Hypothalamus (tissue), 51 donors: ENCODE data around the gene DISC1.
"Not testable (repeated sequence)": the region's sequence is repeated elsewhere in the genome, so short reads cannot be mapped to it uniquely, and the experiment has no call there.

Source experiments
- DNase-seq, 51 donors: peaks; one replicate each; lab custom pipeline; 2025; lab: John Stamatoyannopoulos, UW

The DISC1 gene

GRCh38 chr1:231666937-231667608 is 40.5 kb downstream of the DISC1 start:
- DNase-seq, result no peak

DNA sequence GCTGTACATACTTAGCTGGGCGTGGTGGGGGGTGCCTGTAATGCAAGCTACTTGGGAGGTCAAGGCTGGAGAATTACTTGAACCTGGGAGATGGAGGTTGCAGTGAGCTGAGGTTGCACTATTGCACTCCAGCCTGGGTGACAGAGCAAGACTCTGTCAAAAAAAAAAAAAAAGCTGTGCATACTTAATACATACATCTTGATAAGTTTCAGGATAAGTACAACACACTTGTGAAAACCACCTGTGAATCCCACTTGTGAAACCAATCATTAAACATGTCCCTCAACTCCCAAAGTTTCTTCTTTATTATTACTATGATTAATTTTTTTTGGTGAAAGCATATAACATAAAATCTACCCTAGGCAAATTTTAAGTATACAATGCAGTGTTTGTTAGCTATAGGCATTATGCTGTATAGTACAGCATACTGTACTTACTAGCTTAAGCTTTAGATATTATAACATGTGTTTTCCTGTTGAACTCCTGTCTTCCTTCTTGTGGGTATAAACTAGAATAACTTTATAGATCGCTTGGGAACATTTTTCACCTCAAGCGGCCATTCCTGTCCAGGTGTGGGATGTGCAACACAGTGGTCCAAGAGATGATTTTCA is 41.4 kb downstream of the DISC1 start:
- DNase-seq, result no peak

DNA sequence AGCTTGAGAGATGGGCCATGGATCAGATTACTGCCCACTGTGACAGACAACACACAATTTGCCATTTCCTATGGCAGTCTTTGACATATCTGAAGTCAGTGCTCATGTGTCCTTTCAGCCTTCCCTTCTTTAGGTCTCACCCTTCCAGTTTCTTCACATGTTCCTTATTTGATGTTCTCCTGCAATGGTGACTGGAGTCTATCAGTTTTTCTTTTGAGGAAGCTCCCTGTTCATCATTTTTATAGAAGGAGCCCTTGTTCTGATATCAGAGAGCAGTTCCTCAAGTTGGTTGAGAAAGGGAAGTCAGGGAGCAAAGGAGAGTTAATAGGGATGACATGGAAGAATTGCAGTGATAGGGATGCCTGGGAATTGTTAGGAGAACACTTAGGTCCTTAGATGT is 42.2 kb downstream of the DISC1 start:
- DNase-seq, result no peak

DNA sequence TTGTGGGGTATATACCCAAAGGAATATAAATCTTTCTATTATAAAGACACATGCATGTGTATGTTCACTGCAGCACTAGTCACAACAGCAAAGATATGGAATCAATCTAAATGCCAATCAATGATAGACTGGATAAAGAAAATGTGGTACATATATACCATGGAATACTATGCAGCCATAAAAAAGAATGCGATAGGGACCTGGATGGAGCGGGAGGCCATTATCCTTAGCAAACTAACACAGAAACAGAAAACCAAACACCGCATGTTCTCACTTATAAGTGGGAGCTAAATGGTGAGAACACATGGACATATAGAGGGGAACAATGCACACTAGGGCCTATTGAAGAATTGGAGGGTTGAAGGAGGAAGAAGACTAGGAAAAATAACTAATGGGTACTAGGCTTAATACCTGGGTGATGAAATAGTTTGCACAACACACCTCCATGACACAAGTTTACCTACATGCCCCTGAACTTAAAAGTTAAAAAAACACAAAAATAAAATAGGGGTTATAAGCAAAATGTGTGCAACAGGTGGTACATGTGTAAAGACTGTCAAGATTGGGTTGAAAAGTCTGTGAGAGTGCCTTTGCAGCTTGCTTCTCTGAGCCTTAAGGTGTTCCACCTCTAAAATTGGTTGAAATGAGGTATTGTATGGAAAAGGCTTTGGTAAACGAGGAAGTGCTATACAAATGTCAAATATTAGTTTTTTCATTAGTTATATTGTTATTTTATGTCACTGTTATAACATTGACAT is 43.5 kb downstream of the DISC1 start:
- not testable (repeated sequence) for DNase-seq

DNA sequence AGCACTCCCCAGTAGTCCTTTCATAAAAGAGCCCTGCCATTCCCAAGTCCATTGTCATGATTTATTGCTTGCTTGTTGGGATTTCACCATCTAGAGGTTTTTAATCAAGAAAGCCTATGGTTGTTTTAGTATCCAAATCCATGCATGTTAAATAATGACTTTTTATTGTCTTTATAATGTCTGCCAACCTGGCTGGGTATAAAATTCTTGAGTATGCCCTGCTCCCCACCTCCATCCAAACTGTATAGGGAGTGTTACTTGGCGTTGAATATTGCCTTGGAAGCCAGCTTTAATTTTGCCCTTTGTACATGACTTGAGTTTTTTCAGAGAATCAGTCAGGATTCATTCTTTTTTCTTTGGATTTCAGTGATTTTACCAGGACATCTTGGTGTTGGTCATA is 44.2 kb downstream of the DISC1 start:
- DNase-seq, result no peak

GRCh38 chr1:231674575-231674974 is 48.0 kb downstream of the DISC1 start:
- DNase-seq, result no peak

DNA sequence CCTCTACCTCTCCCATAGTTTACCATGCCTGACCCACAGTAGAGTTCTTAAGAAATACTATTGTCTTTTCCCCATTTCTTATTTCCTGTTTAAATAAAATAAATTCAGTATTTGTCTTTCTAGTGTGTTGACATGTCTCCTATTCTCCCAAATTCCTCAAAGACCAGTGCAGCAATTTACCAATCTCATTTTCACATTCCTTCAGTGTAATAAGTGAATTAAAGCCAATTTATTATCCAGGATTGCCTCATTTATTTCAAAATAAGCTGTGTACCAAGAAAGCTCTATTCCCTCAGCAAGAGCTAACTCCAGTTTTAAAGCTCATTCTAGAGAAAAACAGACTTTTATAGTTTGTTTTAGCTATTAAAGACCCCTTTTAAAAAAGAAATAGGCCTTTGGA is 49.9 kb downstream of the DISC1 start:
- no peak for DNase-seq

DNA sequence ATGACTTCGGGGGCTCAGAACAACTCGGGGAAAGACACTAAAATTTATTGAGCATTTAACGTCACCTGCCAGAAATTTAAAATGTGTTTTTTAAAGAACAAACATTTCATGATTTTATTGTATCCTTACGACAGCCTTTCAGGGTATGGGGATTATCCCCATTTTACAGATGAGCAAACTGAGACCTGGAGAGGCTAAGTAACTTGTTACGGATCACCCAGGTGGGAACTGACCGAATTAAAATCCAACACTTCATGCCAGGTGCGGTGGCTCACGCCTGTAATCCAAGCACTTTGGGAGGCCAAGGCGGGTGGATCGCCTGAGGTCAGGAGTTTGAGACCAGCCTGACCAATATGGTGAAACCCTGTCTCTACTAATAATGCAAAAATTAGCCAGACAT is 50.9 kb downstream of the DISC1 start:
- no peak for DNase-seq

DNA sequence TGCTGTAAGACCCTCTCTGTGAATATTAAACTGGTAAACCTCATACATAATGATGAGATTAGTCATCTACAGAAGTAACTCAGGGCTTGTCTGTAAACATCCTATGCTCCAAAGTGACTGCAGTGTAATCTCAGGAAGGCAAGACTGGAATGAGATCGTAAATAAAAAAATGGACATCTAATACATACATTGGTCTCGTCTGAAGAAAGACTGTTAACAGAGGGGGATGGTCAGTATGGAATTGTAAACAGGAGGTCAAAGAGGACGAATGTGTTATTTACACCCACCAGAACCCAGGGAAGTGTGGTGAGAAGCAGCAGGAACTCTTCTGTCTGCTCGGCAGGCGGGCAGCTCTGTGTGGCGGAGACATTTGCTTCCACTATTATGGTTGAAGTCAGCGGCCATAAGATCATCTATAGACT is 51.4 kb downstream of the DISC1 start:
- DNase-seq, result no peak

GRCh38 chr1:231679109-231679508 is 52.5 kb downstream of the DISC1 start:
- DNase-seq, result peak in 1 of 51 donors; percentile 5

DNA sequence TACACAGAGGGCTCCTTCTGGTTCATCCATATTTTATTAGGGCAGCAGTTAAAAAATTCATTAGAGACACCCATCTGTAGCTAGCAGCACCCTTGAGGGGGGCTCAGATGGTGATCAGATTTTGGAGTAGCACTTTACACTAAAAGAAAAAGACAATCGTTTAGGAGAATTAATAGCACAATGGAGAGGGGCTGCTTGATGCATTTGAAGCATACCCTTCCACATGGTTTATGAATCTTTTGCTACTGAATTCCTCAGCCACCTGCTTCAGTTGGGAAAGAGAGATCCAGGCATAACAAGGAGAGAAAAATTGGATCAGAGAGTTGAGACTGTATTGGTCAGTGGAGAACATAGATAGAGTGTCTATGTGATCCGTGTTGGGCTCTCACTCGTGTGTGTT is 54.4 kb downstream of the DISC1 start:
- no peak for DNase-seq

GRCh38 chr1:231682779-231683178 is 56.2 kb downstream of the DISC1 start:
- no peak for DNase-seq

- DNase-seq, result no peak
Observed at GRCh38 chr1:231683439-231684165, 57.0 kb downstream of the DISC1 start.

DNA sequence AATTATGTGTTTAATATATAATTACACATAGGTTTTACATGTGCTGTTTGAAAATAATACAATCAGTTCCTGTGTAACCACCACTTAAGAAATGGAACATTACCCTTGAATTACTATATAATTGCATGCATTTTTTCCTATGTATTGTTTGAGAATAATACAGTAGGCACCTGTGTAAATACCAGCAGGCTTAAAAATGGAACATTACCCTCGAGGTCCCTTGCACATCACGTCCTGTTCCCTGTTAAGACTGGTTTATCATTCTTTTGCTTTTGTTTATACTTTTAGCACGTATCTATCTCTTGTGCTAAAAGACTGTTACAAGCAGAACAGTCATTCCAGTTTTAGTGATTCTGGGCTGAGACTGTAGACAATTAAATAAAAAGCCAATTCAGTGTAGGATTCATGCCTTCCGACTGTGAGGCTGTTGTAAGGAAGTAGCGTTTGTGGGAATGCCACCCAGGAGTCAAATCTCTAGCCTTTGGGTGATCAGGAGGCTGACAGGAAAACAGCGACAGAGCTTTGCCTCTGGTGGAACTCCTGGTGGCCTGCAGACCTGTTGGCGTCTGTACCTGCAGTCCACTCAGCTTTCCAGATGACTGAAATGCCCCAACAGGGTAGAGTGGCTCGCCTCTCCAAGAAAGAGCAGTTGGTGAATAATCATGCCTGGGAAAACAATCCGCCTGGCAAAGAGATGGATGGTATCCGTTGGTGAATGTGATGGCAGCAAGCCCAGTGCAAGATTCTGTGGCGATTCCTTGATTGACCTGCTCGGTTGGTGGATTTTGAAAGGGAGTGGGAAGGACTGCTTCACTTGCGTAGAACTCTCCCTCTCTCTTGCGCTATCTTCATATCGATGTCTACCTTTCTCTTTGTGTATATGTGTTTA is 58.0 kb downstream of the DISC1 start:
- peak in 2 of 51 donors; percentile 4 to 13 for DNase-seq

- DNase-seq, result no peak
Observed at GRCh38 chr1:231686384-231686783, 59.8 kb downstream of the DISC1 start.

DNA sequence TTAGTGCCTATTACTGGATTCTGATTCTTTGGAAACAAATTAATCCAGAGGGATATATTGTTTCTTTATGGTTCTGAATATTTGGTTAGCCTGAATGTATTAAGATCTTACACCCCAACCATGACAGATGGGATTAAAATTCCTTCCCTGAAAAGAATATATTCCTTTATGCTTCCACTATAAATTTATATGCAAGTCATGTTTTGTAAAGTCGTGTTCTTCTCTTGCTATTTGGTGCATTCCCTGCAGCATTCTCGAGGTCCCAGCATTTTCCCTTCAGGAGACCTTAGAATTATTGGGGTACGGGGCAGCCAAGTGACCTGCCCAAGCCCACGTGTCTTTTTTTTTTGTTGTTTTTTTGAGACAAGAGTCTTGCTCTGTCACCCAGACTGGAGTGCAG is 62.4 kb downstream of the DISC1 start:
- DNase-seq, result no peak

- DNase-seq, result no peak
Observed at GRCh38 chr1:231690059-231690458, 63.5 kb downstream of the DISC1 start.

DNA sequence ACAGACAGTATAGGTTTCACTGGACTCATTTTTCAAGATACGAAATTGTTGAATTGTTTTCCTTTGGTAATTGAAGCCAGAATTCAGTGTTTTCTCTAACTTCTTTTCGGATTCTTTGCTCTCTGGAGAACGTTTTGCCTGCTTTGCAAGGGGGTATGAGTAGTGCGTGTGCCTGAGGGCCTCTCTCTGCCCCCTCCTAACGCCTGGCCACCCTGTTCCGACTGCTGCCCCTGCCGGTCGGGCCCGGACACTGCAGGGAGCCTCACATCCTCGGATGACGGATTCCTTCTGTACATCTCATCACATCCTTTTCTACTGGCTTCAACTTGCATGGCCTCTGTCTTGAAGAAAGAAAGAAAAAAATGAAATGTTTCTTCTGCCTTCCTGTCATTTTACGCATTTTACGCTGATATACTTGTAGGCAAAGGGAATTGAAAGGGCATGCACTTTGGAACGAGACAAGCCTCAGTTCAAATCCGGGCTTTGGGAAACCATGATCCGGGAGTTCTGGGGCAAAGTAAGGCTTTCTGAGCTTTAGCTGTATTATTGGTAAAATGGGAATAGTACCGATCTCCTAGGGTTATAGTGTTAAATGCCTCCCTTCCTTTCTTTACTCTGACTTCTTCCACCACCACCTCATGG is 65.1 kb downstream of the DISC1 start:
- peak in 21 of 51 donors; percentile 7 to 65 (median 22) for DNase-seq

DNA sequence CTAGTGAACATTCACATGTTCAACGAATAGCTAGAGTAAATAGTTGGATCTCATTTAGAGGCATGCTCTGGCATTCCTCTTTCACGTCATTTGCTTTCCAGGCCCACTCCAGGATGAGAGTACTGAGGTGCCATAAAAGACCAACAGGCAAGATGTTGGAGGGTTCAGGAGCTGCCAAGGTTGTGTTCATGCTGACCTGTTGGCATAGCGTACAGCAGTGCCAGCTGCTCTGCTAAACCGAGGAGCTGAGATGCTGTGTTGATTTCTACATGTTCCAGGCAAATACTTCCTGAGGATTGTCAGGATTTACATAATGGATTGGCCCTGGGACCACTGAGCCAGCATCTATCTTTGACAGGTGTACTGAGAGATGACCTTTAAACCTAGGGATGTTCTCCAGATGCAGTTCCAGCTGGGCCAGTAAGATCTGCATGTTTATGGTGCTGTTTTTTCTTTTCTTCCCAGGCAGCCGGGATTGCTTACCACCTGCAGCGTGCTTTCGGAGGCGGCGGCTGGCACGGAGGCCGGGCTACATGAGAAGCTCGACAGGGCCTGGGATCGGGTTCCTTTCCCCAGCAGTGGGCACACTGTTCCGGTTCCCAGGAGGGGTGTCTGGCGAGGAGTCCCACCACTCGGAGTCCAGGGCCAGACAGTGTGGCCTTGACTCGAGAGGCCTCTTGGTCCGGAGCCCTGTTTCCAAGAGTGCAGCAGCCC is 66.9 kb downstream of the DISC1 start:
- DNase-seq, result peak in 2 of 51 donors; percentile 34 to 41
